ENCODE measurements around the gene GCK.

GCK gene

DNA sequence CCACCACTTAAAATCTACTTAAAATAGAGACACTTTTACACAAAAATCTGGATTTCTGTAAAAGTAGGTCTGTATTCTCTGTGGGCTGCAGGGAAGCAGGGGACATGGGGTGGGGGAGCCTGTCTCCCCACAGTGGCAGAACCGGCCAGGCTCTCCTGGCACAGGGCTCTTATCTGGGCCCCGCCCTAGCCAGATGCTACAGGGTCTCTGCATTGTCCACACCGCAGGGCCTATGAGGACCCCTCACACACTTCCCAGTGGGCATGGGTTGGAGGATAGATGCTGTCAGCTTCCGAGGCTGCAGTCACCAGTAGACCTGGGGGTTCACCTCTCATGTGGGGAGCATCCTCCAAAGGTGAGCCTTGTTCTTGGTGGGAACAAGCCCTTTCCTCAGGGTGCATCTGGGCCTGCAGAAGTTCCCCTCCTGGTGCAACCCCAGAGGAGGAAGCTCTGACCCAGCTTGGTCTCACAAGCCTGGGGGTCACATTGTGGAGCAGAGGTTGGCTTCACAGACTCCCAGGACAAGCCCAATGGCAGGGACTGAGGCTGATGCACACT, 32.7 kb downstream of the GCK start:
- no peak for DNase-seq (ENCODE audit: low read depth in 1 of 2, low spot score in 1 of 2)

- no peak for DNase-seq (ENCODE audit: low read depth in 1 of 2, low spot score in 1 of 2)
Observed at GRCh38 chr7:44155191-44156185, 33.8 kb downstream of the GCK start.

DNA sequence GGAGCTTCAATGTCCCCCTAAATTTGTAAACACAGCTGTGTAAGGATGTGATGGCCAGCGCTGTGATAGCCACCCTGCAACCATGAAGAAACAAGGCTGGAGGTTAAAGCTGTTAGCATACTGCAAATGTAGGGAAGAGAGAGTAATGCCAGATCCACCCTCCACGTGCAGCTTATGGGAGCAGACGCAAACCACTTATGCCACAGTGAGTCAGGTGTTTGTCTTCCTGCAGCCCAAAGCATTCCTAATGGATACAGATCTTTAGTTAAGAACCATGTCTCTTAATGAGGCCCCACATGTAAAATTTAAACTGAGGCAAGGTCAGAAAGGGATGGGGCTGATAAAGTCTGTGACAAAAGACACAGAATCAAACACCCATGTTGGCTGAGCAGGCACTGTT, 34.5 kb downstream of the GCK start:
- no peak for DNase-seq (ENCODE audit: low read depth in 1 of 2, low spot score in 1 of 2)

DNA sequence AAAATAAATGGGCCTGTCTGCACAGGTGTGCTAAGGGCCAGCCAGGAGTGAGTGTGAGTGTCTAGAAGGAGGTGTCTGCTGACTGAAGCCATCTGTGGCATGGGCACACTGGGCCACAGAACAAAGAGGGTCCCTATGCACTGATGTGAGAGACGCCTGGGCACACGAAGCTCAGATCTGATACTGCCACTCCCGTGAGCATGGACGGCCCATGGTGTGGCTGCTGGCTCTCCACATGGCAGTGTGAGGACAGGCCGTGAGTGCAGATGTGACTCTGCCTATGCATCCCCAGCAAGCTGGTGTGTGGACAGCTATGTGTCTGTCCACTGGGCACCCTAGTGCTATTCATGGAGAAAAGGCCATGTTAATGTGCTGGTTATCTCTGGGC, 35.3 kb downstream of the GCK start:
- DNase-seq (ENCODE audit: low read depth in 1 of 2, low spot score in 1 of 2), result no peak

DNA sequence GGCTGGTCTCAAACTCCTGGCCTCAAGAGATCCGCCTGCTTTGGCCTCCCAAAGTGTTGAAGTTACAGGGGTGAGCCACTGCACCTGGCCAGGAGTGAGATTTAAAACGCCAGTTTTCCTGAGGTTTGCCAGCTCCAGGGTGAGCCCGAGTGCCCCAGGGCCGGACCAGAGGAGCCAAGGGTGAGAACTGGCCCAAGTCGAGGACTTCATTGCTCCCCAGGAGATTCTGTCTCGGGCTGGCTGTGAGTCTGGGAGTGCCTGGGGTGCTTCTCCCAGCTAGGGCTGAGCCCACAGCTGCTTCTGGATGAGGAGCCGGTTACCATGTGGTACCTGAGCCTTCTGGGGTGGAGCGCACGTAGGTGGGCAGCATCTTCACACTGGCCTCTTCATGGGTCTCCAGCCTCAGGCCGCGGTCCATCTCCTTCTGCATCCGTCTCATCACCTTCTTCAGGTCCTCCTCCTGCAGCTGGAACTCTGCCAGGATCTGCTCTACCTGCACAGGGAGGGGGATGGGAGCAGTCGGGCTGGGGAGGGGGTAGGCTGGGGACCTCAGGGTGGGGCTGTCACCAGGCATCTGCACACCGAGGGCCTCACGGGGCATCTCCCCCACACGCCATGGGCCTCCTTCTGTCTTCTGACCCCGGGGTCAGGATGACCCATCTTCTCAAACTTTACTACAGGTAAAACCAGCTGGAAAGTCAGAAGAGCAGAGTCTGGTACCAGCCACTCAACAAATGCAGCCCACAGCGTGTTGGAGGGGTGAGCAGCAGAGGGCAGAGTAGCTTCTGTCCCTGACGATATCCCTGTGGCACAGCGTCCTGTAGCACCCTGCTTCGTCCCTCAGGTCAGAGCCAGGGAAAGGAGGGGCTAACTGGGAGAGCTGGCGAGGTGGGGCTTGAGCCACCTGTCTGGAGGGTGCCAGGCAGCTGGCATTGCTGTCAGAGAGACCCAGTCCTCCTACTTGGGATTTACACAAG, 36.0 kb downstream of the GCK start:
- DNase-seq (ENCODE audit: low read depth in 1 of 2, low spot score in 1 of 2), result no peak

DNA sequence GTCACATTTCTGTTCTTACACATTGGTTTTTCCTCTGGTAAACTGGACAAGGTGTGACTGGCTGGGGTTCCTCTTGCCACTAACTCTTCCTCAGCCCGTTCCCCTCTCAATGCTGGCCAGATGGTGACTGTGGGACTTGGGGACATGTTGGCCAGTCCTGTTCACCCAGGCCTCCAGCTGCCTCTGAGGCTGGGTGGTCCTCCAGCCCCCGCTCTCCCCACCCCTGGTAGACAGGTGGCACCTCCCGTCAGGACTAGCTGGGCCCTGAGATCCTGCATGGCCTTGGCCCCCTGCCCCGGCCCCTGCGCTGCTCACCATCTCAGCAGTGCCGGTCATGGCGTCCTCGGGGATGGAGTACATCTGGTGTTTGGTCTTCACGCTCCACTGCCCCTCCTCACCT, 37.3 kb downstream of the GCK start:
- no peak for DNase-seq (ENCODE audit: low read depth in 1 of 2, low spot score in 1 of 2)

- DNase-seq (ENCODE audit: low read depth in 1 of 2, low spot score in 1 of 2), result no peak
Observed at GRCh38 chr7:44150966-44151941, 38.0 kb downstream of the GCK start.

DNA sequence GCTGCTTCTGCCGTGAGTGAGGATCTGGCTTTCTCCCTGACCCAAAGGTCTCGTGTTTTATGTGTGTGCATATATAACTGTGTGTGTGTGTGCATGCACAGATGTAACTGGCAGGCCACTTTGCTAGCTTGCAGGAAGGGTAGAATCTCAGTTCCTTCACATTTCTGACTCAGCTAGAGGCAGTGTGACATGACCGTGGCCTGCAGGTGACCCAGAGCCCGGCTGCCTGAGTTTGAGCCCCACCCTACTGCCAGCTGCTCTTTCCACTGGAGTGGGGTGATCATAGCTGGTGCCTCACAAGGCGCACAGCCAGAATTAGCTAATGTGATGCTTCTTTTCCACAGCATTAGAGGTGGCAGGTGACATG, 38.8 kb downstream of the GCK start:
- no peak for DNase-seq (ENCODE audit: low read depth in 1 of 2, low spot score in 1 of 2)

- DNase-seq (ENCODE audit: low read depth in 1 of 2, low spot score in 1 of 2), result no peak
Observed at GRCh38 chr7:44149571-44150465, 39.4 kb downstream of the GCK start.

- no peak for DNase-seq (ENCODE audit: low read depth in 1 of 2, low spot score in 1 of 2)
Observed at GRCh38 chr7:44148961-44149536, 40.2 kb downstream of the GCK start.

DNA sequence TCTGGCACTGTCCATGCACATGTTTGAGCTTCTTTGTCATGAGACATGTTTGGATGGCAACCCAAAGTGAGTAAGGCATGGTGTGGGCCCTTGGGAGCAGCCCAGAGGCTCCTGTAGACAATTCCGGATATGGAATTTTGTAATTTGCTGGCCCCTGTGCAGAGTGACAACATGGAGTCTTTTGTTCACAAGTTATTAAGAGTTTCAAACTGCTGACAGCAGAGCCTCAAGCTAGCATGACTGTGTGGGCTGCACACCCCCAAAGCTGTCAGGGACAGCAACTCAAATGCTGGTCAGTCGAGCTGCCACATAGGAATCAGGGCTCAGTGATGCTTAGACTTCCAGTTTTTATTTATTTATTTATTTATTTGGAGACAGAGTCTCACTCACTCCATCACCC, 41.1 kb downstream of the GCK start:
- DNase-seq (ENCODE audit: low read depth in 1 of 2, low spot score in 1 of 2), result no peak

GRCh38 chr7:44147026-44147991, 41.9 kb downstream of the GCK start:
- no peak for DNase-seq (ENCODE audit: low read depth in 1 of 2, low spot score in 1 of 2)

DNA sequence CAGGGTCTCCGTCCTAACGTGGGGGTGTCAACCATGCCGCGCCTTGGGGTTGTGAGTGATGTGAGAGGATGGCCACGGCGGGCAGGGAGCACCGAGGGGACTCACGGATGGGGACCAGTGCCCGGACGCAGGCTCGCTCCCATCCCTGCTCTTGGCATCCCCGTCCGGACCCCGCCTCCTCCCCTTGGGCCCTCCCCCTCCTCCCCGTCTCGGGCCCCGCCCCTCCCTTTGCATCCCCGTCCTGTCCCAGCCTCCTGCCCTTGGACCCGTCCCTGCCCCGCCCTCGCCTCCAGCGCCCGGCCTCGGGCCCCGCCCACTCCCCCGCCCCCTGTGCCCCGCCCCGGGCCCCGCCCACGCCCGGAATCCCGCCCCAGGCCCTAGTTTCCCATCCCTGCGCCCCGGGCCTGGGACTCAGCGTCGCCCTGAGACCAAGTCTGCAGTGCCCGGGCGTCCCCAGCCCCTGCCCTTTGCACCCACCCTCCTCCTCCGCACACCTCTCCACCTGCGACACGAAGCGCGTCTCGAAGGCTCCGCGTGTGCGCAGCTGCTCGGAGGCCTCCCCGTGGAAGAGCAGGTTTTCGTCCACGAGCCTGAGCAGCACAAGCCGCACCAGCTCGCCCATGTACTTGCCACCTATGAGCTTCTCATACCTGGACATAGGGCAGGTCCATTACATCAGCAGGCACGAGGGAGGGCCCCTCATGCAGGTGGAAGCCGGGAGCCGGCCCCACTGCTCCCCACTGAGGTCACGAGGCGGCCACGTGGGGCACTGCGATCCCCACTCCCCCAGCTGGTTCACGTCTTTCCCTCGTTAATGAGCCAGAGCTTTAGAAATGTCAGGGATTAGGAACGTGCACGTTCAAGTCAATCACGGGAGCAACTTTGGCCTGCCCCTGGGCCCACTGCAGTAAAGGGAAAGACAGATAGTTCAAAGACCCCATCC, 43.0 kb downstream of the GCK start:
- peak in 1 of 2 donors; percentile 49 for DNase-seq (ENCODE audit: low read depth in 1 of 2, low spot score in 1 of 2)

DNA sequence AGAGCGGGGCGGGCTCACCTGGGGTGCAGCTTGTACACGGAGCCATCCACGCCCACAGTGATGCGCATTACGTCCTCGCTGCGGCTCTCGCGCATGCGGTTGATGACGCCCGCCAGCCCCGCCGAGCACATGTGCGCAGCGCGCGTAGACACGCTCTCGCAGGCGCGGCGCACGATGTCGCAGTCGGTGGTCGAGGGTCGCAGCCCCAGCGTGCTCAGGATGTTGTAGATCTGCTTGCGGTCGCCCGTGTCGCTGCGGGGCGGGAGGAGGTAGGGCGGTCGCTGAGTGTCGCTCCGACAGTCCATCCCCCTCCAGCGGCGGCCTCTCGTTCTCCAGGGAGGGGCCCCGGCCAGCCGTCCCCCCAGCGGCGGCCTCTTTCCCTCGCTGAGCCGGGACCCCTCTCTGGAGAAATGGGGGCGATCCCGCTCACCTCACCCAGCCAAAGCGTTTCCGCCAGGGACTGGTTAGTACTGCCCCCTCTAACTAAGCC, 43.7 kb downstream of the GCK start:
- DNase-seq (ENCODE audit: low read depth in 1 of 2, low spot score in 1 of 2), result peak in 1 of 2 donors; percentile 49

DNA sequence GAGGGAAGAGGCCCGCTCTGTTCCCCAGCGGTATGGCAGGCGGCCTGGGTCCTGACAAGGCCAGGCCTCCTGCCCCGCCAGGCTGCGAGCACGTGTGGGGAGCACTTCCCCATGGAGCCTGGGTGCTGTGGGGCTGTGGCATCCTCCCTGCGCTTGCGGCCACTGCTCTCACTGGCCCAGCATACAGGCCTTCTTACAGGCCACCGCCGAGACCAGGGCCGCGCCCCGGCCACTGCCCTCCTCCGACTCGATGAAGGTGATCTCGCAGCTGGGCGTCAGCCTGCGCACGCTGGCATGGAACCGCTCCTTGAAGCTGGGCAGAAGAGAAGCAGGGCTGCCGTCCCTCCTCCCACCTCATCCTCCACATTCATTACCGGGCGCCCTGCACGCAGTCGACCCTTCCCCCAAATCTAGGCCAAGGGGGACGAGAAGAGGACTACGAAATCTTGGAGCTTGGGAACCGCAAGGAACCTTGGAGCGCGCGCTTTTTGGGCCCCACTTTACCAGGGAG, 44.2 kb downstream of the GCK start:
- no peak for DNase-seq (ENCODE audit: low read depth in 1 of 2, low spot score in 1 of 2)

GRCh38 chr7:44144426-44144967, 44.7 kb downstream of the GCK start:
- no peak for DNase-seq (ENCODE audit: low read depth in 1 of 2, low spot score in 1 of 2)

All from stimulated activated CD4-positive, alpha-beta T cell treated with anti-CD3 and anti-CD28 coated beads, Interleukin-15, amount 100 ng/mL, for 1 hour (primary cell).